Measurements from ENCODE around the gene GPS1.

The GPS1 gene

DNA sequence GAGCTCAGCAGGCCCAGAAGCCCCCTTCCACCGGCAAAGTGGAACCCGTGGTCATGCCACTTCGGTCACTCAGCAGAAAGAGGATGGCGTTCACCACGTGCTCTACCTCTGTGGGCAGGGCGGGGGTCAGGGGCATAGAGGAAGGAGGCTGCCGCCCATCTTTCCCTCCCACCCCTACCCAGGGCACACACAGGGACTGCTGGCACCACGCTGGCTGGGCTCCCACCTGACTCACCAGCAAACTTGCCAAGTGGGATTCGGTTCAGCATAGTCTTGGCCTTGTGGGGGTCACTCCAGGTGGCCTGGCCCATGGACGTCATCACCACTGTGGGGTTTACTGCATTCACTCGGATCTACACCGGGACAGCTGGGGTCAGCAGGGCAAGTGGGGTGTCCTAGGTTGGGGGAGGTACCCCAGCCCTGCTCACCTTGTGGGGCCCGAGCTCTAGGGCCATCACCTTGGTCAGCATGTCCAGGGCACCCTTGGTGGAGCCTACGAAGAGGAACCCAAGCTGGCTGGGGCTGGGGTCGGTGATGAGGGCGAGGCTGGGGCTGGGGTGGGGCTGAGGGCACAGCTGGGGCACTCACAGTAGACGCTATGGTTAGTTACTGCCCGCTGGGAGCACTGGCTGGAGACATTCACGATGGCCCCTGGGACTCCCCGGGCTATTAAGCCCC, 15.6 kb upstream of the GPS1 start:
- Histone ChIP-seq H3K27ac (ENCODE audit: low read depth, low read length, poor library complexity, severe bottlenecking) (no peak overlapping the region), H3K9me3 (ENCODE audit: low read length) (no peaks in the 10 kb centered on the region), H2AFZ (ENCODE audit: low read length) (no peak overlapping the region), H4K20me1 (ENCODE audit: insufficient read depth, low read length) (no peaks in the 10 kb centered on the region), H3K4me3 (ENCODE audit: low read depth, low read length, poor library complexity, severe bottlenecking) (peak overlapping the region; percentile 80), H3K27me3 (ENCODE audit: insufficient read depth, low read length) (no peaks in the 10 kb centered on the region), H3K79me2 (ENCODE audit: insufficient read depth, low read length) (no peaks in the 10 kb centered on the region), H3K36me3 (ENCODE audit: insufficient read depth, low read length) (0 out of 2 replicates have a peak, but pooled peaks cover 6% of the 10 kb centered on the region), H3K9ac (ENCODE audit: low read length) (peak overlapping the region; percentile 92; the same call in 1 of the 2 replicates), H3K4me1 (ENCODE audit: insufficient read depth, low read length, severe bottlenecking) (peaks cover 29% of the 10 kb centered on the region), H3K4me2 (ENCODE audit: low read length) (peak overlapping the region; percentile 85), H3F3A (ENCODE audit: insufficient read depth, low read length) (no peaks in the 10 kb centered on the region; the same call in 1 of the 2 replicates), H3K9me2 (ENCODE audit: low read depth, low read length) (no peaks in the 10 kb centered on the region)
- TF ChIP-seq EZH2 (IDR thresholded peaks at IDR 0.05; ENCODE audit: borderline replicate concordance, low read length) (no peak), CTCF (IDR thresholded peaks at IDR 0.05; ENCODE audit: low read length) (no peak)

DNA sequence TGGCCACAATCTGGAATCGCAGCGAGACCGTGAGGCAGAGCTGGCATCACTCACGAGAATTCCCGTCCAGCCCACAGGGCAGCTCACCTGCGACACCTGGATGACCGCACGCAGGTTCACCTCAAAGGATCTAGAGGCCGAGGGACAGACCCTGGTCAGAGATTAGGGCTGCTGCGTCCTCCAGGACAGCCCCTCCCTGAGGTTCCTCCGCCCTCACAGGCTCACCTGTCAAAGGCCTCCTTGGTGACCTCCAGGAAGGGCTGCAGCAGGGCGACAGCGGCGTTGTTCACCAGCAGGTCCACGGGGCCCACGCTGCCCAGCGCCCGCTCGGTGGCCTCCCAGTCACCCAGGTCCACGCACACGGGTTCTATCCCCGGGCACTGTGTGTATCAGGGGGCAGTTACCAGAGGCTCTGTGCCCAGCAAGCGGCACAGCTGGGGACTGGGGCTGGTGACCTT, 15.0 kb upstream of the GPS1 start:
- H2AFZ ChIP-seq (ENCODE audit: low read length): no peak overlapping the region

DNA sequence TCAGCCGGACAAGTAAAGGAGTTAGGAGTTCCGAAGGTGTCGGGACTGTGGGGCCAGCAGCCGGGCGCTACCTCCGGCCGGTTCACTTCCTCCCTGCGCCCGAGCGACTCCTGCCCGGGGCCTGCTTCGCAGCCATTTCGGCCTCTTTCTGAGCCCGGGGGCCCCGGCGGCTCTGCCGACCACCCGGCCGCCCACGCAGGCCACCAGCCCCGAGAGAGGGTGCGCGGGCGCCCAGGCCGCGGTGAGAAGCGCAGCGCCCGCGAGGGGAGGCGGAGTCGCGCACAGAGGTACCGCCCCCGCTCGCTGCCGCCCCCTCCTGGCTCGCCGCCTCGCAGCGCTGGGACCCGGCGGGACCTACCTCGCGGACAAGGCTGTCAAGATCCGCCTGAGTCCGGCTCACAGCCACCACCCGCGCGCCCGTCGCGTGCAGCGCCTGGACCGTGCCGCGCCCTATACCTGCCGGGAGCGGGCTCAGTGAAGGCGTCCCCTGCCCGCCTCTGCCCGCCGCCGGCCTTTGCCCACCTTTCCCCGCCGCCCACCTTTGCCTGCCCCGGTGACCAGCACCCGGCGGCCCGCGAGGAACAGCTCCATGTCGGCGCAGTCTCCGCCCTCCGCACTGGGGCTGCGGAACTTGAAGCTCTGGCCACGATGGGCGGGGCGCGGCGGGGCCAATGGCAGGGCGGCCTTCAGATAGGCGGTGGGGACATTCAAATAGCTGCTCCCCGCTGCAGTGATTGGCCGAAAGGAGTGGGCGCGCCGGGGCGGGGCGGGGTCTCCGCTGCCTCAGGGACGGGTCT, 14.4 kb upstream of the GPS1 start, which contains the start of gene DCXR:
Gene DCXR, minus strand, starts transcription at position 606 of the 797 bp plus-strand sequence. Its CDS starts 15 bp downstream, at position 591.
- peaks cover 24% of the 10 kb centered on the region for H3K4me1 ChIP-seq (ENCODE audit: insufficient read depth, low read length, severe bottlenecking)
- no peaks in the 10 kb centered on the region for H3K27me3 ChIP-seq (ENCODE audit: insufficient read depth, low read length)
- 0 out of 2 replicates have a peak, but pooled peaks cover 6% of the 10 kb centered on the region for H3K36me3 ChIP-seq (ENCODE audit: insufficient read depth, low read length)
- H3K4me2 ChIP-seq (ENCODE audit: low read length): peak within 1 kb of the TSS; percentile 85
- no peak within 1 kb of the TSS for H3K27ac ChIP-seq (ENCODE audit: low read depth, low read length, poor library complexity, severe bottlenecking)
- TF ChIP-seq CTCF (IDR thresholded peaks at IDR 0.05; ENCODE audit: low read length) (peak; percentile 81), EZH2 (IDR thresholded peaks at IDR 0.05; ENCODE audit: borderline replicate concordance, low read length) (no peak)
- peak within 1 kb of the TSS; percentile 80 for H3K4me3 ChIP-seq (ENCODE audit: low read depth, low read length, poor library complexity, severe bottlenecking)
- H3K9me2 ChIP-seq (ENCODE audit: low read depth, low read length): no peaks in the 10 kb centered on the region
- H3K9me3 ChIP-seq (ENCODE audit: low read length): no peaks in the 10 kb centered on the region
- no peaks in the 10 kb centered on the region for H4K20me1 ChIP-seq (ENCODE audit: insufficient read depth, low read length)
- peak within 1 kb of the TSS; percentile 50; the same call in 1 of the 2 replicates for H2AFZ ChIP-seq (ENCODE audit: low read length)
- no peaks in the 10 kb centered on the region for H3K79me2 ChIP-seq (ENCODE audit: insufficient read depth, low read length)
- H3F3A ChIP-seq (ENCODE audit: insufficient read depth, low read length): no peaks in the 10 kb centered on the region; the same call in 1 of the 2 replicates
- H3K9ac ChIP-seq (ENCODE audit: low read length): peak within 1 kb of the TSS; percentile 92

More for the DNA sequence above, 15.0 kb upstream of the GPS1 start:
- Histone ChIP-seq H3K4me3 (ENCODE audit: low read depth, low read length, poor library complexity, severe bottlenecking) (peak overlapping the region; percentile 80), H3F3A (ENCODE audit: insufficient read depth, low read length) (no peaks in the 10 kb centered on the region; the same call in 1 of the 2 replicates), H3K4me1 (ENCODE audit: insufficient read depth, low read length, severe bottlenecking) (peaks cover 28% of the 10 kb centered on the region), H3K9ac (ENCODE audit: low read length) (peak overlapping the region; percentile 92), H3K36me3 (ENCODE audit: insufficient read depth, low read length) (0 out of 2 replicates have a peak, but pooled peaks cover 6% of the 10 kb centered on the region), H3K9me2 (ENCODE audit: low read depth, low read length) (no peaks in the 10 kb centered on the region), H3K27ac (ENCODE audit: low read depth, low read length, poor library complexity, severe bottlenecking) (no peak overlapping the region), H3K79me2 (ENCODE audit: insufficient read depth, low read length) (no peaks in the 10 kb centered on the region), H4K20me1 (ENCODE audit: insufficient read depth, low read length) (no peaks in the 10 kb centered on the region), H3K27me3 (ENCODE audit: insufficient read depth, low read length) (no peaks in the 10 kb centered on the region), H3K4me2 (ENCODE audit: low read length) (peak overlapping the region; percentile 85), H3K9me3 (ENCODE audit: low read length) (no peaks in the 10 kb centered on the region)
- TF ChIP-seq CTCF (IDR thresholded peaks at IDR 0.05; ENCODE audit: low read length): no peak
- no peak for TF ChIP-seq EZH2 (IDR thresholded peaks at IDR 0.05; ENCODE audit: borderline replicate concordance, low read length)
